Measurements from ENCODE around the gene ZCCHC7.

- no peak for TF ChIP-seq FOXM1 (IDR thresholded peaks at IDR 0.05; ENCODE audit: low read depth)
- TF ChIP-seq FOXM1 (CRISPR knock-in tag; IDR thresholded peaks at IDR 0.05; ENCODE audit: low read depth), result no peak
- no peak for TF ChIP-seq EP300 (IDR thresholded peaks at IDR 0.05; ENCODE audit: low read length)
- TF ChIP-seq ZNF766 (CRISPR knock-in tag; conservative IDR thresholded peaks at IDR 0.05), result no peak
- TF ChIP-seq CUX1 (CRISPR knock-in tag; IDR thresholded peaks at IDR 0.05), result no peak
- no peak for TF ChIP-seq PCBP1 (IDR thresholded peaks at IDR 0.05; ENCODE audit: low read depth, low read length, poor library complexity, severe bottlenecking)
- no peak for TF ChIP-seq CTCF (IDR thresholded peaks at IDR 0.05 in 2 of 3, conservative IDR thresholded peaks at IDR 0.05 in 1 of 3; ENCODE audit: insufficient read depth in 2 of 3, low read depth in 1 of 3, low read length in 3 of 3)
- no peak for TF ChIP-seq CTCFL (IDR thresholded peaks at IDR 0.05; ENCODE audit: borderline replicate concordance, insufficient read depth, low read depth, low read length, poor library complexity, severe bottlenecking)
- no peak for TF ChIP-seq MXI1 (IDR thresholded peaks at IDR 0.05; ENCODE audit: low read depth, low read length)
- no peak for TF ChIP-seq RERE (CRISPR knock-in tag; IDR thresholded peaks at IDR 0.05; ENCODE audit: borderline replicate concordance)
- TF ChIP-seq SREBF2 (CRISPR knock-in tag; IDR thresholded peaks at IDR 0.05), result no peak
- TF ChIP-seq BACH1 (tag; IDR thresholded peaks at IDR 0.05), result no peak
- no peak for TF ChIP-seq FOXA3 (CRISPR knock-in tag; conservative IDR thresholded peaks at IDR 0.05 in 1 of 2, IDR thresholded peaks at IDR 0.05 in 1 of 2)
- no peak for TF ChIP-seq COPS2 (conservative IDR thresholded peaks at IDR 0.05)
- no peak for TF ChIP-seq NELFE (IDR thresholded peaks at IDR 0.05; ENCODE audit: insufficient read depth, insufficient read length)
Measured at GRCh38 chr9:37395229-37395628, 274.9 kb downstream of the ZCCHC7 start.
